HG03521 (cell line): Measurements from ENCODE around the gene PANK2.
"Not testable (repeated sequence)": the region's sequence is repeated elsewhere in the genome, so short reads cannot be mapped to it uniquely, and the experiment has no call there.

Experiments used
- ATAC-seq: cut with Tn5 transposase; IDR thresholded peaks from one replicate; pipeline ENCODE4 v1.9.1; 2021; ENCODE audit warnings: mild to moderate bottlenecking, moderate library complexity; ENCODE audit not compliant: unreplicated experiment

Gene PANK2

DNA sequence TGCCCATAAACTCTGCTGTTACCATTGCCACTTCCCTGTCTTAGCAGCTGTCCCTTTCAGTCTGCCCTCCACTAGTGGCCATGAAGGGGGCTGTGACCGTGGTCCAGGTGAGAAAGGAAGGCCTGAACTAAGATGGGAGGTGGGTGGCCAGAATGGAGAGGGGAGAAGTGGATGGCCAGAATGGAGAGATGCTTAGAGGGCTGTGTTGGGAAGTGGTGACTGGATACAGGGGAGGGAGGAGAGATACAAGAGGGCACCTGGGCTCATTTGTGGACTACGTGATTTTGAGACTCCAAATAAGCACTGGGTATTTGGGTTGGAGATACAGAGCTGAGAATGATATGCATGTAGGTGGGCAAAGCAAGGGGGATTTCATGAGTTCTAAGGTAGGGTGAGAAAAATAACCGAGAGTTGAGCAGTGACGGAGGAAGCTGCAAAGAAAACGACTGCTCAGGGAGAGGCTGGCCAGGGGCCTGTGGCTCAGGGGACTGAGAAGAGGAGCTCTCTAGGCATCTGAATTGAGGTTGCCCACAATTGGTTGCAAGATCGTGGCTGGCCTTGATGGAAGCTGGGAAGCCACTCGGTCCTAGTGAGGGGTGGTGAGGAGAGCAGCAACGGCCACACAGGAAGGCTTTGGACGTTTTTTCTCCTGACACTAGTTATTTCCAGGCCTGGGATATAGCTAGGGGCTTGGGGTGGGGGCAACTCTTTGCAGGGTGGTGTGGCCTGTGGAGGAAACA lies 36.9 kb downstream of the PANK2 start:
- no peak for ATAC-seq

DNA sequence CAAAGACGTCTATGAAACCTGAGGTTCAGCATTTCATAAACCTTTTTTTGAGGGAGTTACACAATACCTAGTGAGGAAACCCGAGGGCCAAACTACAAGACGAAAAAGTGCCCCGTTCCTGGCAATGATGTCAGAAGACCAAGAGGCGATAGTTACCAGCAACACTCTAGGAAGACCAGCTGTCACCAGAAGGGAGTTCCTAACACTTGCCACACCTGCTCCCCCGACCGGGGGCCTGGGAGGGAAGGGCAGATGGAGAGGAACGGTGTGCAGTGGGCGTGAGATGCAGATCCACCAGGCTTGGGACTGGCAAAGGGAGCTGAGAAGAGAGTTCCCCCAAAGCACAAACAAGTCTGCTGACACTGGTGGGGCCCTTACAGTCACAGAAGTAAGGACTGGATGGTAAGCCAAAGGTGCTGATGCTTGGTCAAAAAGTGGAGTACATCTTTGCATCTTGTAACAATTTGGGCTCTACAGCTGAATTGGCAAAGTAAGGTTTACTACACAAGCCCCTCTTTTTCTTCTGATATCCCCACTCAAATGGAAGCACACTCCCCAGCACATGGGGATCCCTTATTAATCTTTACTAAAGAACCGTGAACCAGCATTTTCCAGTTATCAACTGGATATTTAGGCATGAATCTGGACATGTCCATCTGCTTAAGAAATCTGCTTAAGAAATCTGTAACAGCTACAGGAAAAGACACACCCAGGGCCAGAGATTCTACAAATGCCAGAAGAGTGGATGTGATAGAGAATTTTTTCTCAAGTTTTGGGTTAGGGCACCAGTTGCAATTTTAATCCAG lies 38.5 kb downstream of the PANK2 start:
- ATAC-seq: no peak

GRCh38 chr20:3929713-3930060 lies 40.5 kb downstream of the PANK2 start:
- ATAC-seq: no peak

DNA sequence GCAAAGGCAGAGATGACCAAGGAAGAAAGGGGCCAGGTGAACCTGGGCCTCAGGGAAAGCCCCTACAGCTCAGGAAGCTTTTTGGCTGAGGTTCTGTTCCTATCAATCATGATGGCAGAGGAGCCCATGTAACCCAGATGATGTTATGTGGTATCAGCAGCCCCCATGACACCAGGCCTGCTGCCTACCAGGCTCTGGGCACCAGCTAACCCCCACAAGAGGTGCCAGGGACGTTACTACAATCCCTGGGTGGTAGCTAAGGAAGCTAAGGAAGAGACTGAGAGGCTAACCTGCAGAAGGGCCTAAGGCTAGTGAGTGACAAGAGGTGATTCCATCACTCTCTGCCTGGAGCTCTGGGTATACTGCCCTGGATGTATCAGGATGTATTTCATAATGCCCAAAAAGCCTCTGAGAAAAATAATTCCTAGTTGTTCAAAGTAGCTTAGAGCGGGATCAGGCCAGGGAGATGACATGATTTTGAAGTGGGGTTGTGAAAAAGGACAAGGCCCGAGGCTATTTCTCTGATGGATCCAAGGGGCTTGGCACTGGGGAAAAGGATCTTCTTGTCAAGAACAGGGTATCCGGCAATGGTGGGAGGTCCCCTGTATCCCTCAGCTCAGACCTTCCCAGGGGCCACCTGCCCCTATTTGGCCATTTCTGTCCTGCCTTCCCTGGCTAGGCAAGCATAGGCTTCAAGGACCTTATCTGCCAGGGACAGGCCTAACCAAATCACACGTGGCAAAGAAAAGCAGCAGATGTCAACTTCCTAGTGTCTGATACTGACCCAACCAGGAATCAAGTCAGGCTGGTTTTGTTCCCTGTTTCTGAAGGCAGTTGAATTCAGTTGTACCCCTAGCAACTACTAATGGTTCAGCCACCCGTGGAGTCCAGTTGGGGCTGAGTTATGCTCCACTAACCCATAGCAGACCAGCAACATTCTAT lies 41.3 kb downstream of the PANK2 start:
- no peak for ATAC-seq

DNA sequence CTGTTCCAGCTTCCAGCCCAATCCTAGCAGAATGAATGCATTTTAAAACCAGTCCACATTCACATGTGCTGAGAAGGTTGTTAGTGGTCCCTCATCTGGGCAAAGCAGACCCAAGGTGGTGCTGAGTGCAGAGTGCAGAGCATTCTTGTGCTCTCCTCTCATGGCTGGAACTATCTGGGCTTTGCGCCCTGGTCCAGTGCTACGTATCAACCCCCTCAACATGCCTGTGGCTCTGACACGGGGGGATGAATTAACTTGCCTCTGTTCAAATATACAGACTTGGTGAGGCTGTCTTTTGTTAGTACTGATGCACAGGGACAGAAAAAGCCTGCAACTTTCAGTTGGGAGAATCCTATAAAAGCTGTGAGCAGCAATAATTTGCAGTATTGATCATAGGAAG lies 42.5 kb downstream of the PANK2 start:
- no peak for ATAC-seq

DNA sequence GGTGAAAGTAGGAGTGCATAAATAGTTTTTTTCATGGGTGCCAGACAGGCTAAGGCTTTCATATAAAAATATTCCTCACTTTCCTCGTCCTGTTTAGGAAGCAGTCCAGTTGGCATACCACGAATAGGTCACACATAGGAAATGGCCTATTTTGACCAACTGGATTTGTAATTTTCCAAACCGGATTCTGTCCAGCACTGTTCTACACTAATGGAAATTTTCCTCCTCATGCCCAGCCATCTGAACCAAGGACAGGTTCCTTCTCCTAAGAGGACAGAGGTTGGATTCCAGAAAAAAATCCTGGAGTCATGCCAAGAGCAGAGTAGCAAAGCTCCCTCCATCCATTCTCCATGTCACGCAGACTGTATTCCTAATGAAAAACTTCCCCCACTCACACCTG lies 43.1 kb downstream of the PANK2 start:
- ATAC-seq: no peak

- no peak for ATAC-seq
These were observed 43.5 kb downstream of the PANK2 start for GRCh38 chr20:3932681-3933080.

- no peak for ATAC-seq
These were observed 44.0 kb downstream of the PANK2 start for GRCh38 chr20:3933218-3933617.

DNA sequence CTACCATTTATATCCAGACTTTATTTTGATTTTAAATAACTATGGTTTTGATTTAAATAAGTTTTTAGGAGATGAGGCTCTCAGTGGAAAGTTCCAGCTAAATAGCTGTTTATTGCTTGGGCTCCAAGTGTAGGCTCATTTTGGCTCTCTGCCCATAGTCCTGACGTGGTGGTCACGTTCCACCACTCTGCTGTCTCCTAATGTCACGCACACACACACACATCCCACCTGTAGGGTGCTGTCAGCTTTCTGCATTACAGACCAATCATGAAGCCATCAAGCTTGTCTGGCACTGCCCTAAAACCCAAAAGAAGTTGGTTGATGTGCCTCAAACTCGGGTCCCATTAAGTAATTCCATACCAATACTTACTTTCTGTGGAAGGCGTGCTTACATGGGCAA lies 45.4 kb downstream of the PANK2 start:
- no peak for ATAC-seq

DNA sequence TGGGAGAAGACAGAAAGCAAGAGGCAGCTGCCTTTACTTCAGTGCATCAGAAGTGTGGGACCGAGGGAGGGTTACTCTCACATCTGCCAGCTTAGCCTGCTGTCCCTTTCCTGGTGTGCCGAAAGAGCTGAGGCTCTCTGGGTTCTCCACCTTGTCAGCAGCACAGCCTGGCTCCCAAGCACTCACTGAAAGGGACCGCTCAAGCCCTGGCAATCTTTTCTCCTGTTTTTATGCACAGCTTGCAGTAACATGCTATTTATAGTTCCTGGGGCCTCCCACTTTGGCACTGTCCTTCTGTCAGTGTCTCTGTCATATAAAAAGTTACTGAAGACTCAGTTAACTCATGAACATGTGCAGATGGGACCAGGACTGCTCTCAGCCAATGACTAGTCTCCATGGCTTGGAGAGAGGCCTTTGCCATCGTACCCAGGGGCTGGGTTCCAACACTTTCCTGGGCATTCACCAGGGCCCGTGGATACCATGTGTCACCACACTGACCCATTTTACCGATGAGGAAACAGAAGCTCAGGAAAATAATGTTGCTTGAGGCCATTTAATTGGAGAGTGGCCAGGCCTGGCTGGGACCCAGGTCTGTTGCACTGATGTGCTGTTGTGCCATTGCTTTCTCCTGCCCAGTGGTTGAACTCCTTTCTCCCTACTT lies 46.2 kb downstream of the PANK2 start:
- ATAC-seq: no peak

GRCh38 chr20:3935956-3936340 lies 46.8 kb downstream of the PANK2 start:
- no peak for ATAC-seq

- ATAC-seq: no peak
These were observed 48.4 kb downstream of the PANK2 start for GRCh38 chr20:3937618-3938017.

DNA sequence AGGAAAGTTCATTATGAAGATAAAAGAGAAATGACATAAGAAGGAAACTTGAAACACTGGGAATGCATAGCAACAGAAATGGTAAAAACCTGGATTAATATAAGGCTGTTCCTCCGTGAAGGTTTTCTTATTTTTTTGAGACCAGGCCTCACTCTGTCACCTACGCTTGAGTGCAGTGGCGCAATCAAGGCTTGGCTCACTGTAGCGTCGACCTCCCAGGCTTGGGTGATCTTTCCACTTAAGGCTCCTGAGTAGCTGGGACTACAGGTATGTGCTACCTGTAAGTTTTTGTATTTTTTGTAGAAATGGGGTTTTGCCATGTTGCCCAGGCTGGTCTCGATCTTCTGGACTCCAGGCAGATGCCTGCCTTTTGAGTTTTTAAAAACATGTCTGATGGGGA lies 51.7 kb downstream of the PANK2 start:
- ATAC-seq: no peak

DNA sequence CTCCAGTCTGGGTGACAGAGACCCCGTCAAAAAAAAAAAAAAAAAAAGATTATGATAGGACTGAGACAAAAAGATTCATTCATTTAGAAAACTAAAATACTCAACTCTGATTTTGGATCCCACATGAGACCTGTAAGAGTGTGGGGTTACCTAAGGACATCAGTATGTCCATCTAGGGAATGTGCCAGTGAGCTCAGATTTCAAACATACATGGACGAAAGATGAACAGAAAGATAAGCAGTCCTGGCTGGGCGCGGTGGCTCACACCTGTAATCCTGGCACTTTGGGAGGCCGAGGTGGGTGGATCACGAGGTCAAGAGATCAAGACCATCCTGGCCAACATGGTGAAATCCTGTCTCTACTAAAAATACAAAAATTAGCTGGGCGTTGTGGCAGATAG lies 57.5 kb downstream of the PANK2 start:
- not testable (repeated sequence) for ATAC-seq

DNA sequence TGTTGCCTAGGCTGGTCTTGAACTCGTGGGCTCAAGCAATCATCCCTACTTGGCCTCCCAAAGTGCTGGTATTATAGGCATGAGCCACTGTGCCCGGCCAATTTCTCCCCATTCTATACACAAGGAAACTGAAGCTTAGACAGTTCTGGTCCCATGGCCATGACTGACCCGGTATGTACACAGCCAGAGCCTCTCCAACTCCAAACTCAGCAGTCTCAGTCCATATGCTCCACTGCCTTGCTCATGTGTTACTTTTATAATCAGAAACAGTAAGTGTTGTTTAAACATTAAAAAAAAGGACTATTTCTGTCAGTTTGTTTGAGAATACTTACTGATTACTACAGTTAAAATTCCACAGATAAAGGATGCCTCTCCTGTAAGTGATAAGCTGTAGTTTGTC lies 75.5 kb downstream of the PANK2 start:
- ATAC-seq: no peak

GRCh38 chr20:3966571-3966970 lies 77.4 kb downstream of the PANK2 start:
- ATAC-seq: no peak

DNA sequence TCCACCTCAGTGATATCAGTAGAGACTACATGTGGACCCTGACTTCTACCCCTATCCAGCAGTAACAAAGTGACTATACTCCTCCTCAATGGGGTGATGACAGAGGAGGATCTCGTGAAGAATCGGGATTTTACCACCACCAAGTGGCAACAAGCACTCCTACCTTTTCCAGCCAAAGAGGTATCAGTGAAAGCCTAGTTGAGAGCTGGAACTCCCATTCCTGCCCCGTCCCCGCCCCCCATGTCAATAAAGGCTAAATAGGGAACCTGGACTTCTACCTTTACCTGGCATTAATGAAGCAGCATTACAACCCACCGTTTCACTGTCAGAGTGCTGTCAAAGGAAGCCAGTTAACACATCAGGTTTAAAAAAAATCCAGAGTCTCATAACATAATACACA lies 80.8 kb downstream of the PANK2 start:
- ATAC-seq: no peak

DNA sequence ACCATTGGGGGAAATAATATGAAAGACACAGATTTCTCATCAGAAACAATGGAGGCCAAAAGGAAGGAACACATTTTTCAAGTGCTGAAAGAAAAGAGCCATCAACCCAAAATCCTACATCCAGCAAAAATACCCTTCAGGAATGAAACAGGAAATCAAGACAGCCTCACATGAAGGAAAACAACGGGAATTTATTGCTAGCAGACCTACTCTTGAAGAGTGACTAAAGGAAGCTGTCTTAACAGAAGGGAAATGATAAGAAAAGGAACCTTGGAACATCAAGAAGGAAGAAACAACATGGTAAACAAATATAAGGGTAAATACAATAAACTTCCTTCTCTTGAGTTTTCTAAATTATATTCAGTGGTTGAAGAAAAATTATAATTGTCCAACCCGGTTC lies 82.0 kb downstream of the PANK2 start:
- no peak for ATAC-seq

- no peak for ATAC-seq
These were observed 83.0 kb downstream of the PANK2 start for GRCh38 chr20:3972161-3972560.

DNA sequence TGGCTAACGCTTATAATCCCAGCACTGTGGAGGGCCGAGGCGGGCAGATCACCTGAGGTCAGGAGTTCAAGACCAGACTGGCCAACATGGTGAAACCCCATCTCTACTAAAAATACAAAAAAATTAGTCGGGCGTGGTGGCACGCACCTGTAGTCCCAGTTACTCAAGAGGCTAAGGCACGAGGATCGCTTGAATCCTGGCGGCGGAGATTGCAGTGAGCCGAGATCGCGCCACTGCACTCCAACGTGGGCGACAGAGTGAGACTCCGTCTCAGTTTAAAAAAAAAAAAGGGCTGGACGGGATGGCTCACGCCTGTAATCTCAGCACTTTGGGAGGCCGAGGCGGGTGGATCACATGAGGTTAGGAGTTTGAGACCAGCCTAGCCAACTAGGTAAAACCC lies 83.4 kb downstream of the PANK2 start:
- ATAC-seq: not testable (repeated sequence)

- ATAC-seq: no peak
These were observed 84.5 kb downstream of the PANK2 start for GRCh38 chr20:3973705-3974104.
